ENCODE data around the gene TMEM47. TPM values are rescaled to one million over a fixed set of nuclear protein-coding genes. Genes with fewer than 3 reads are reported as not detected.

The TMEM47 gene
- total RNA-seq, 1 donor from 2014 or later: not detected

DNA sequence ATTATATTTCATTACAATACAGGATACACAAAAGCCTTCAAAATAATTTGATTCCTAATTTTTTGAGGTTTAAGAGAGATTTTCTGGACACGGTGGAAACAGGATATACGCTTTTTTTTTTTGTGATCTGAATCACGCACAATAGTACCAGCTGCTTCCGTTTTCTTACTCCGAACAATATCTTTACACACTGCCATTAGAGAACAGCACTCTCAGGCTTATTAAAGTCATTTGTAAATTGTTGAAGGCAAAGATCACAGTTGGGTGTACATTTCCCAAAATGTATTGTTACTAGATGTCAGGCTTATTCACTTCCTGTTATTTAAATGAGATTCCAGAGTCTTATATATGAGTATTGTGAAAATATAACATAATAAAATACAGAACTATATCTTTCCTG is 71.5 kb downstream of the TMEM47 start:
- intact Hi-C loops (cut with micrococcal nuclease): no loop called here

- intact Hi-C loops (cut with micrococcal nuclease): no loop called here
Observed at GRCh38 chrX:34584781-34585180, 72.3 kb downstream of the TMEM47 start.

DNA sequence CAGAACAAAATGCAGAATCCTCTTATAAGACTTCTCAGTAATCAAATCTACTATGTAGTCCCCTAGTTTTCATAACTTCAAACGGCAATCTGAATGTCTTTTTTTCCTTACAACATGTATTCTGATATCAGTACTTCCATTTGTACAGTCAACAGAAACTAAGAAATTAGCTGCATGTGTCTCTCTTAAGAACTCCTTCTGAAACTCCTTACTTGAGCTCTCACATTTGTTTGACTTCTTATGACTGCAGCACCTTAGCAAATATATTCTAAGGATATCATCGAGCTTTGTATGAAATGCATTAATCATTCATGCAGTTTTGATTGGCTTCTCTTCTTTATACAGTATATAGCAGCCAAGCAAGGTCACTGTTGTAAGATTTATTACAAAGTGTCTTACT is 77.0 kb downstream of the TMEM47 start:
- intact Hi-C loops (cut with micrococcal nuclease): no loop called here

- intact Hi-C loops (cut with micrococcal nuclease): no loop called here
Observed at GRCh38 chrX:34578237-34578636, 78.8 kb downstream of the TMEM47 start.

Data from T-helper 2 cell treated with Interferon-gamma antibody and Interleukin-4, amounts not matched to agents 100 ng/mL and 5 ng/mL, for 36 hours (primary cell).